ENCODE measurements around the gene FIZ1.
"Not testable (repeated sequence)": the region's sequence is repeated elsewhere in the genome, so short reads cannot be mapped to it uniquely, and the experiment has no call there.

FIZ1 gene

DNA sequence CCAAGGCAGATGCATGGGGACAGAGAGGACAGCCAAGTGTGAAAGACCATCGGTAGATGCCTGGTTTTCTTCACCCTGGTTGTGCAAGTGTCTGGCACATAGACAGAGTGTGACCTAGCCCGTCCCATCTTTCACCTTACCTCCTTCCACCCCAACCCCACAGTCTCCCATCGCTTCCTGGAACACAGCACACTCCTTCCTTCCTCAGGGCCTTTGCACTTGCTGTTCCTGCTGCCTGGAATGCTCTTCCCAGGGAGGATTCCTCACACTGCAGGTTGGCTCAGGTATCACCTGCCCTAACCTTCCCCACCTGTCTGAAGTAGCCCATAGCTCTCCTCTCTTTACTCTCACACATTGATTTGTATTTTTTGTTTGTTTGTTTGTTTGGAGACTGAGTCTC lies 3.0 kb downstream of the FIZ1 start:
- DNase-seq (ENCODE audit: low spot score) (no peak), FAIRE-seq (no peak)

DNA sequence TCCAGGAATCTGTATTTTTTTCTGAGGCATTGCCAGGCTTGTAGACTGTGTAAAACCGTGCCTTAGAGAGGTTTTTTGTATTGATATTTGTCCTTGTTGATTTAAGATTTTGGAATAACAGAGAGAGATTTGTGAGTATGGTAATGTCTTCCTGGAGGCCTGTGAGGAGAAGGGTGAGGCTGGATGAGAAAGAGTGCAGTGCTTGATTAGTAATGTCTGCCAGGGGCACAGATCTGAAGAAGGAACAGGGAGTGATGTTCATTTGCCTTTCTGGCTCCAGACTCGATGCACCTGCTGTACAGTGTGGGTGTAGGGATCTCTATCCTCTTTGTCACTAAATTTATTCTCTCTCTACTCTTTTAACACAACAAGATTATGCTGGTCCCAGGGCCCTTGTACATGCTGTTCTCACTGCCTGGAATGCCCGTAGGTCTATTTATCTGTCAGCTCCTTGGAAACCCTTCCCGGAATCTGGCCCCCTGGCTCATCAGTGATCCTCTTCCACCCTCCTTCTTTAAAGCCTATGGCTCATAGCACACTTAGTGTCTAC lies 4.2 kb downstream of the FIZ1 start:
- FAIRE-seq: no peak

DNA sequence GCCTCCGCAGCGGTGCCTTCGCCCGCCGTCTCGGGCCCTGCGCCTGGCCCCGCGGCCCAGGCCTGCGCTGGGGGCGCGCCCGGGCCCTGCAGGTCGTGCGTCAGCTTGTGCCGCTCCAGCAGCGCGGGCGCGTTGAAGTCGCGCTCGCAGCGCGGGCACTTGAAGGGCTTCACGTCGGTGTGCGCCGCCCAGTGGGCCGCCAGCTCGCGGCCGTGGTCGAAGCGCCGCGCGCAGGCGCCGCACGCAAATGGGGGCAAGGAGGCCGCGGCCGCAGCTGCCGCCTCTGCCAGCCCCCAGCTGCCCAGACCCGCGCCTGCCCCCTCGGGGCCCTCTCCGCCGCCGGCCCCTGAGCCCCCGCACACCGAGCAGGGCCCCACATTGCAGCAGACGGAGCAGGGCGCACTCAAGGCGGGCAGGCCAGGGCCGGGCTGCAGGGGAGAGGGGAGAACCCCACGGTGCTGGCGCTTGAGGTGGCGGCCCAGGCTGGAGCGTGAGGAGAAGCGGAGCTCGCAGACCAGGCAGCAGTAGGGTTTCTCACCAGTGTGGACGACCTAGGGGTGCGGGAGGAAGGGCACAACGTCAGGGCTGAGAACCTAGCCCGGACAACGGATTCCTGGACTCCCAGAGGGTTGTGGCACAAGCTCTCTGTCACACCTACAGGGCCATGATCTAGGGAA lies 6.1 kb downstream of the FIZ1 start:
- FAIRE-seq (no peak), DNase-seq (ENCODE audit: low spot score) (no peak)

More for the DNA sequence above, 4.2 kb downstream of the FIZ1 start:
- no peak for DNase-seq (ENCODE audit: low spot score)

DNA sequence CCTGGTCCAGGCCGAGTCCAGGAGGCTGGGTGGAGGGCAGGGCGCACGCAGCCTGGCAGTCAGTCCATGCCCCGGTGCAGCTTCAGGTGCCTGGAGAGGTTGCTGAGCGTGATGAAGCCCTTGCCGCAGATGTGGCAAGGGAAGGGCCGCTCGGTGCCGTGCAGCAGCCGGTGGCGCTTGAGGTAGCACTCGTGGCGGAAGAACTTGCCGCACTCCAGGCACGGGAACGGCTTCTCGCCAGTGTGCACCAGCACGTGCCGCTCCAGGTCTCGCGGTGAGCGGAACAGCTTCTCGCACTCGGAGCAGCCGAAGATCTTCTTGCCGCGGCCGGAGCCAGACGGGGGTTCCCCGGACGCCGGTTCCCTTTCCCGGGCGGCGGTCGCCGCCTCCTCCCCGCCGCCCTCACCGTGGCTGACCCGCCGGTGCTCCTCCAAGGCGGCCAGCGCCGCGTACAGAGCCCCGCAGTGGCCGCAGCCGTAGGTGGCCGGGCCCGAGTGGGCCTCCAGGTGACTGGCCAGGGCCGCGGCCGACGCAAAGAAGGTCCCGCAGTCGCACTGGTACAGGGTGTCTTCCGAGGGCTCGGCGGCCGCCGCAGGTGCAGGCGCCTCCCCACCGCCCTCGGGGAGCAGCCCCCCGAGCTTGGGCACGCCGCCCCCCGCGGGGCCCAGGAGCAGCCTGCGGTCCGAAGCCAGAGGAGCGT lies 6.8 kb downstream of the FIZ1 start:
- DNase-seq (ENCODE audit: low spot score) (no peak), FAIRE-seq (no peak)

DNA sequence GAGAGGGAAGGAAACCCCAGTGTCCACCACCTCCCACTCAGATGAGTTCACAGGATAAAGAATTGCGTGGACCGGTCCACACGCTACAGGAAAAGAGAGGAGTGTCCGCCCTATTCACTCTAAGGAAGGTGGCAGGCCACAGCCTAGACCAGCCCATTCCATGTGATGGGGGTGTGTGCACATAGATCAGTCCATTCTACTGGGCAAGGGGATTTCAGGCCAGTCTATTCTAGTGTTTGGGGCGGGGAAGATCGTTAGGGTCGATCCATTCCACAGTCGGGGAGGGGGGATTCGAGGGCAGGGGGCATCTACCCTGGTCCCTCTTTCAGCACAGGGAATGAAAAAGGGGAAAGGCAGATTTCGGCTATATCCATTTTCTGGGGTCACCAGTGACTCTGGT lies 7.8 kb downstream of the FIZ1 start:
- DNase-seq (ENCODE audit: low spot score) (no peak), FAIRE-seq (no peak)

DNA sequence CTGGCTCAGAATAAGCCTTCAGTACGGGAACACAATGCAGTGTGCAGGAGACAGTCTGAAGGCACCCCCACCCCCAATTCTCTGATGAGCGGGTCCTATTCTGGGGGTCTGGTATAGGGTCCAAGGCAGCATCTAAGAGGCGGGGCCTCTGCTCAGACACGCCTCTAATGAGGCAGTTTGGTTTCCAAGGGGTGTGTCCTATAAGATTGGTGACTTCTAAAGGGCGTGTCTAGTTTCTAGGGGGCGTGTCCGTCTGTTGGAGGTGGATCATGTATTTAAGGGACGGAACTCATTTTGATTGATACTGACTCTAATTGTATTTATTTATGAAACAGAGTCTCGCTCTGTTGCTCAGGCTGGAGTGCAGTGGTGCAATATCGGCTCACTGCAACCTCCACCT lies 8.7 kb downstream of the FIZ1 start:
- DNase-seq (ENCODE audit: low spot score): no peak
- FAIRE-seq: no peak

DNA sequence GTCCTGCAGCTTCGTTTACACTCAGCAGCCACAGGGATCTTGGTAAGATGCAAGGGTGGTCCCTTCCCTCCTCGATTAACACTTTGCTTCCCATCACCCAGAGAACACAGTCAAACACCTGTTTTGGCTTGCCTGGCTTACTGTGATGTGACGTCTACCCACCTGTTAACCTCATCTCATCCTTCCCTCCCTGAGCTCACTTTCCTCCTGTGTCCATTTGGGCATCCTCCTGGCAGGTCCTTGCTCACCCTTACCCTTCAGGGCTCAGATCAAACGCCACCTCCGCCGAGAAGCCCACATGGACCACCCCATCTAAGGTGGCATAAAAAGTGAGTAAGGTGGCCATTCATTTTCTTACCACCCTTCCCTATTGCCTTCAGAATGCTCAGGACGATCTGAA lies 9.2 kb downstream of the FIZ1 start:
- no peak for FAIRE-seq
- DNase-seq (ENCODE audit: low spot score): no peak

DNA sequence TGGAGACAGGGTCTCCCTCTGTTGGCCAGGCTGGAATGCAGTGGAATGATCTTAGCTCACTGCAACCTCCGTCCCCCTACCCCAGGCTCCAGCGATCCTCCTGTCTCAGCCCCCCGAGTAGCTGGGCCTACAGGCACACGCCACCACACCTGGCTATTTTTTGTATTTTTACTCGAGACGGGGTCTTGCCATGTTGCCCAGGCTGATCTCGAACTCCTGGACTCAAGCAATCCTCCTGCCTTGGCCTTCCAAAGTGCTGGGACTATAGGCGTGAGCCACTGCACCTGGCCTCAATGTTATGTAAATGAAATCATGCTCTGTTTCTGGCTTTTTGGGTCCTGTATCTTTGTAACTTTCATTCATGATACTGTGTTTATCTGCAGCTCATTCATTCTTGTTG lies 10.6 kb downstream of the FIZ1 start:
- FAIRE-seq (no peak), DNase-seq (ENCODE audit: low spot score) (no peak)

DNA sequence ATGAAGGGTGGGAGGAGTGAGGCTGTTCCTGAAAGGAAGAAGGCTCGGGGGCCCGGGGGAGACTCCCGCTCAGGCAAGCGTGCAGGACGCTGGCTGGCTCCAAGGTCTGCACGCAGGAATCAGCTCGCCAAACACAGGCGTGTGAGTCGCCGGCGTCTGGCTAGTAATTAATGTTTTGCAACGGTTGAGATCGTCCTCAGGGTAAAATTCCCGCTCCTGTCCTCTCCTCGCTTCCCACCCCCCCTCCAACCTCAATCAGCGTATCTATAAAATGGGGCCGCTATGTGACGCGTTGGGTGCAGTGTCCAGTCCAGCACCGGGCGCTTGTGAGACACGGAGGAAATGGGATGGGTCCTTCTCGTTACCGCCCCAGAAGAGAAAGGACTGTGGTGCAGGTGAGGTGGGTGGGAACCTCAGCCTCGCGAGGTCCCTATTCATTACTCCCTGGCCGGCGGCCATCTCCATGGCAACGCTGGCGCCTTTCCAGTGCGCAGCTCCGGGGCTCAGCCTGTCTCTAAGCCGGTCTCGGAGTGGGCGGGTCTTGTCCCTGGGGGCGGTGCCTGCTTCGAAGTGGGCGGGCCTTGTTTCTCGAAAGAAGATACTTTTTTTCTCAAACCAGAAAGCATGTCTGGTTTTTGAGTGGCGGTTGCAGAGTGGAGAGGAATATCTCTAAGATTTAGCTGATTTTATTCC lies 12.2 kb downstream of the FIZ1 start:
- DNase-seq (ENCODE audit: low spot score) (peak; percentile 96), FAIRE-seq (peak; percentile 81)

DNA sequence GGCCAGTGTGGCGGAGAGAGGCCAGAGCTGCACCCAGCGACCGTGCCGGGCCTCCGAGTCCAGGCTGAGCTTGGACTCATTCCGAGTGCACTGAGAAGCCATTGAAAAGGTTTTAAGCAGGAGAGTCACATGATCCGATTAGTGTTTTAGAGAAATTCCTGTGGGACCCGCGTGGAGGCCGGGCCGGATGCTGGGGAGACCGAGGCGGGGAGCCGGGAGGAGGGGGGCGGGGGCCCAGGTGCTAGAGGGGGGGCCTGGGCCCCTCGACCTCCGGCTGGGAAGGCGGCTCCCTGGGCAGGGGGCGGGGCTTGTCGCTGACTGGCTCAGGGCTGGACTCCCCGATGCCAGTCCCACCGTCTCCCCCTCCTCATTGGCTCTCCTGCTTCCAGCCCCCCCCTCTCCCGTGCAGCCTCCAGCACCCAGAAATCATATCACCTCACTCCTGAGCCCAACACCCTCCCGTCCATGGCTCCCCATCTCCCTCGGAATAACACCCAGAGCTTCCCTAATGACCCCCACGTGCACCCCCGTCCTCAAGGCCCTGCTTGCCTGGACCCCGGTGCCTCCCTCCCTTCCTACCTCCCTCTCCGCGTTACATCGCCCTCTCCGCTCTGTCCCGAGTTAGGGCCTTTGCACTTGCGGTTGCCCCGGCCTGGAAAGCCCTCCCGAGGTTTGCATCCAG lies 13.5 kb downstream of the FIZ1 start:
- FAIRE-seq: peak; percentile 78
- DNase-seq (ENCODE audit: low spot score): peak; percentile 87

DNA sequence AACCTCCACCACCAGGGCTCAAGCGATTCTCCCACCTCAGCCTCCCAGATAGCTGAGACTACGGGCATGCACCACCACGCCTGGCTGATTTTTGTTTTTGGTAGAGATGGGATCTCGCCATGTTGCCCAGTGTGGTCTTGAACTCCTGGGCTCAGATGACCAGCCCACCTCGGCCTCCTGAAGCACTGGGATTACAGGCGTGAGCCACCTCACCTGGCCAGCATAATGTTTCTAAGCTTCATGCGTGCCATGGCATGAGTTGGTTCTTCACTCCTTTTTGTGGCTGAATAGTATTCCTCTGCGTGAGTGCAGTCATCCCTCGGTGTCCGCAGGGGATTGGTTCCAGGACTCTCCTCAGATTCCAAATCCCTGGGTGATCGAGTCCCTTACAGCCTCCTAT lies 14.4 kb downstream of the FIZ1 start:
- DNase-seq (ENCODE audit: low spot score): no peak
- no peak for FAIRE-seq

DNA sequence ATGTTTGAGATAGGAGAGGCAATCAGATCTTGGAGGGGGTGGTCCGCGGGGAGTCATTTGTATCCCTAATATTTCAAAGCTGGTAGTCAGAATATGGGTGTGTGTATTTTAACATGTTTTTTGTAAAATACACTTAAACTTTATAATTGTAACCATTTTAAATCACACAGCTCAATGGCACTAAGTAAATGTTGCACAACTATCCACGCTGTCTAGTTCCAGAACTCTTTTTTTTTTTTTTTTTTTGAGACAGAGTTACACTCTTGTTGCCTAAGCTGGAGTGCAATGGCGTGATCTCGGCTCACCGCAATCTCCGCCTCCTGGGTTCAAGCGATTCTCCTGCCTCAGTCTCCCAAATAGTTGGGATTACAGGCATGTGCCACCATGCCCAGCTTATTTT lies 15.4 kb downstream of the FIZ1 start:
- not testable (repeated sequence) for DNase-seq (ENCODE audit: low spot score); FAIRE-seq

DNA sequence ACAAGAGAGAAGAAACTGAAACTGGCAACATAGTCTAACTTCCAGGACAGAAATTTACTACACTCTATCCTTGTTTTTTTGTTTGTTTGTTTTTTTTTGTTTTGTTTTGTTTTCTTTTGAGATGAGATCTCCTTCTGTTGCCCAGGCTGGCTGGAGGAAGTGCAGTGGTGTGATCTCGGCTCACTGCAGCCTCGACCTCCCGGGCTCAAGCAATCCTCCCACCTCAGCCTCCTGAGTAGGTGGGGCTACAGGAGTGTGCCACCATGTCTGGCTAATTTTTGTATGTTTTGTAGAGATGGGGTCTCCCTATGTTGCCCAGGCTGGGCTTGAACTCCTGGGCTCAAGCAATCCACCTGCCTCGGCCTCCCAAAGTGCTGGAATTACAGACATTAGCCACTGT lies 17.0 kb downstream of the FIZ1 start:
- not testable (repeated sequence) for DNase-seq (ENCODE audit: low spot score); FAIRE-seq

DNA sequence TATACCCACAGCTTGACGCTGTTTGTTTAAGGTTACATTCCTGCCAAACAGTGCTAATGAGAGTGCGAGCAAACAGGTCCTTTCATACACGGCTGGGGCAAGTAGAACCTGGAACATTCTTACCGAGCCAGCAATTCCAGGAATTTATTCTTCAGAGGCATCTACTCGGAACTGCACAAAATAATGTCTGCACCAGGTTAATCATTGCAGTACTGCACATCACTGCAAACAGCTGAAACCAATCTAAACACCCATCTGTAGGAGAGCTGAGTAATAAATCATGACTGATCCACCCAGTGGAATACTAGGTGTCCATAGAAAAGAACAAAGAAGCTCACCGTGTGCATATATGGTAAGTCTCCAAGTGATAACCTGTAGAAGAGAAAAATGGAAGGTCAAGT lies 17.5 kb downstream of the FIZ1 start:
- FAIRE-seq (no peak), DNase-seq (ENCODE audit: low spot score) (no peak)

DNA sequence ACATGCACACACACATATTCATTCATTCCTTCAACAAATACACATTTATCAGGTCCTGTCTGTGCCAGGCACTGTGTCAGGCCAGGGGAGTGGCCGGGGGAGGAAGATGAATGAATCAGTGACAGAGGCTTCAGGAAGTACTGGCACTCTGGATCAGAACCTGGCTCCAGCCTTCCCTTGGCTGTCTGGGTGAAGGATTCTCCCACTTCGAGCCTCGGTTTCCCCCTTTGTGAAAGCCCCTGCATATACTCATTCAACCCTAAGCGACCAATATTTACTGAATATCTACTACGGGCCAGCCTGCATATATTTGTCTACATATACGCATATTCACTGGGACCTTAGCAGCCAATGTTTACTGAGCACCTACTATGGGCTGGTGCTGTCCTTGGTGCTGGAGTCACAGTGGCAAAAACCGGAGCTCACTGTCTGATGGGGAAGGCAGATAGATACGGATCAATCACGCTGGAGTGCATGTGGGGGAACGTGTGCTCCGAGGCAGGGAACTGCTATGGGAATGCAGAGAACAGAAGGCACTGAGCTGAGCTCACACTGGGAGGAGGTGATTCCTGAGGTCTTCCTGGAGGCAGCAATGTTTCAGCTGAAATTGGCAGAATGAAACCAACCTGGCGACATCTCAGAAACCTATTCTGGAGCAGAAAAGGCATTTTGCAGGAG lies 18.0 kb downstream of the FIZ1 start:
- no peak for DNase-seq (ENCODE audit: low spot score)
- FAIRE-seq: no peak

DNA sequence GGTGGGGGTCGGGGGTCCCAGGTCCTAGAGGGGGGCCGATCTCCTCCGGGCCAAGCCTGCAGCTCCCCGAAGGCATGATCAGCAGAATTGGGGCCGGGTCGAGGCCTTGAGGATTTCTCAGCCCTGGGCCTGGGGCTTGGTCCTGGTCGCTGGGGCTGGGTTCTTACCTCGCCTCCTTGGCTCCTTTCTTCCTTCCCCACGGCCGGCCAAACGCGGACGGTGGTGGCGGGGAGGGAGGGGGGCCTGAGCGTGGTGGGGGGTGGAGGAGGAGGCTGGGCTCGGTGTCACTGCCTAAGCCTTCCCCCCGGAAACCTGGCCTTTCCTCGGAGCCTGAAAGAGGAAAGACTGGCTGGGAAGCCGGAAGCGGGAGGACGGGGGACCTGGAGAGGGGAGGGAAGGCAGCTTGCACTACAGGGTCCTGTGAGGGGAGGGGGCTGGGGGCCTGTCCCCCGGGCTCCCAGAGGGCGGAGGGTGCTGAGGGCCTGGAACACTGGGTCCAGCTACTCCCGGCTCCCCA lies 18.6 kb downstream of the FIZ1 start, which contains the start of gene ZNF579:
TSS of gene ZNF579 (minus strand) at position 221 of the 517 bp plus-strand sequence. CDS start 1,209 bp downstream, outside the sequence.
- peak; percentile 81 for DNase-seq (ENCODE audit: low spot score)
- FAIRE-seq: peak; percentile 76

DNA sequence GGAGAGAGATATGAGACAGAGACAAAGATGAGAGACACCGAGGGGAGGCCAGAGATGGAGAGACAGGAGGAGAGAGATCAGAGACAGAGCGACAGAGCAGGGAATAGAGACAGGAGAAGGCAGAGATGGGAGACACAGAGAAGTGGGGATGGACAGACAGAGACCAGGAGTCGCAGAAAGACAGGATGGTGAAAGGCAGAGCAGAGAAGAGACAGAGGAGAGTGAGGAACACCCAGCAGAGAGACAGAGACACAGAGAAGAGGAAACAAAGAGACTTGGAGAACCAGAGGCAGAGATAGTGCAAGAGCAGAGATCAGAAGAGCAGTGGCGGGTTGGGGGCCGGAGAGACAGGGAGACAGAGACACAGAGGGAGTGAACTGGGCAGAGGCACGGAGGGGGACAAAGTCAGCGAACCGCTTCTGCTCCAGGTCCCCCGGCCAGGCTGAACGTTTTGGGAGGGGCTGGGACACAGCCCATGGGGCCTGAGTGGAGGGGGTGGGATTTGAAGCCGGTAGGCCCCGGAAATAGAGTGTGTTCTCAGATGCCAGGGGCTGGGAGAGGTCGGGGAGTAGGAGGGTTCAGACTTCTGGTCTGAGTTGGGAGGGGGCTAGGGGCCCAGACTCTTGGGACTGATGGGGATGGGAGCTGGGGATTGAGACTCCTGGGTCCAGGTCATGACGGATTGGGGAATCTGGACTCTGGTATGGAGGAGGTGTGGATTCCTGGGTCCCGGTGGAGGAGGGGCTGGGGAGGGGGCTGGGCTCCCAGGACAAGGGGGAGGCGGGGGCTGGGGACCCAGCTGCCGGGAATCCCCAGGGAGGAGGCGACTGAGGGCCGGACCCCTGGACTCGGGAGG lies 19.3 kb downstream of the FIZ1 start:
- peak; percentile 30 for DNase-seq (ENCODE audit: low spot score)
- FAIRE-seq: no peak

DNA sequence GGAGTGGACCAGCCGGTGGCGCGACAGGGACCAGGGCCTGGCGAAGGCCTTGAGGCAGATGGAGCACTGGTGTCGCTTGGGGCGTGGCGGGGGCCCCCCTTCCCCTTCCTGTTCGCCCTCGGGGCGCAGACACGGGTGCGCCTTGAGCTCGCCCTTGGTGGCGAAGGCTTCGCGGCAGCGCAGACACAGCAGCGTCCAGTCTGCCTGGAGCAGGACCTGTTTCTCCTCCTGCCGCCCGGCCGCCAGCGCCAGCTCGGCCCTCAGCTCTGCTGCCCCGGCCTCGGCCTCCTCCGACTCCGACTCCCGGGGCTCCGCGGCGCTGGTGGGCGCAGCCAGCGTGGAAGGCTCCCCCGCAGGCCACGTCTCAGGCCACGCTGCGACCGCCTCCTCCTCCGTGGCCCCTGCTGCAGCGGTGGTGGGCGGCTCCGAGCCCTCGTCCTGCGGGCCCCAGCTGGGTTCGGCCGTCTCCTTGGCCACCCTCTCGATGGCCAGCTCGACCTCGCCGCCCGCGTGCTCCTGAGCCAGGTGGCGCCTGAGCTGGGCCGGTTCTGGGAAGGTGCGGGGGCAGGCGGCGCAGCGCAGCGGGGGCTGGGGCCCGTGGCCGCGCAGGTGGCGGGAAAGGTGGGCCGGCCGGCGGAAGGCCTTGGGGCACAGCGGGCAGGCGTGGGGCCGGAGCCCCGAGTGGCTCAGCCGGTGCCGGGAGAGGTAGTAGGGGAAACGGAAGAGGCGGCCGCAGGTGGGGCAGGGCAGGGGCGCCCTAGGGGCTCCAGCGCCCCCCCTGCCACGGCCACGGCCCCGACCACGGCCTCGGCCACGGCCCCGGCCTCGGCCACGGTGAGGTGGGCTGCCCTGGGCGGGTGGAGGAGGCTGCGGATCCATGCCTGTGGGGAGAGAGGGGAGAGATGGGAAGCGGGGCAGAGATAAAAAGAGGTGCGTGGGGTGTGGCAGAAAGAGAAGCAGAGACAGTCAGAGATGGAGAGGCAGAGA lies 20.3 kb downstream of the FIZ1 start:
- FAIRE-seq: no peak
- no peak for DNase-seq (ENCODE audit: low spot score)
